ENCODE results near the gene SH3PXD2A.

Gene SH3PXD2A

GRCh38 chr10:103793920-103794883 lies 61.2 kb downstream of the SH3PXD2A start:
- DNase-seq (ENCODE audit: low read depth), result no peak
- in situ Hi-C loops (cut with HindIII; ENCODE audit: low sequenced_read_pairs), result loop anchor here (5.0 kb wide), 2 partner anchors 48 to 52 kb away; no protein-coding TSS in a partner anchor
- TF ChIP-seq CTCF (IDR thresholded peaks at IDR 0.05; ENCODE audit: low read depth, low read length, missing control alignments), result no peak
- H3K4me3 ChIP-seq (ENCODE audit: low read depth, low read length), result no peak overlapping the region

- no peak for DNase-seq (ENCODE audit: low read depth)
- in situ Hi-C loops (cut with HindIII; ENCODE audit: low sequenced_read_pairs), result loop anchor here (5.0 kb wide), 2 partner anchors 49 to 51 kb away; no protein-coding TSS in a partner anchor
- no peak for TF ChIP-seq CTCF (IDR thresholded peaks at IDR 0.05; ENCODE audit: low read depth, low read length, missing control alignments)
Observed at GRCh38 chr10:103793429-103793828, 61.9 kb downstream of the SH3PXD2A start.

GRCh38 chr10:103792547-103792946 lies 62.8 kb downstream of the SH3PXD2A start:
- in situ Hi-C loops (cut with HindIII; ENCODE audit: low sequenced_read_pairs), result loop anchor here (5.0 kb wide), 2 partner anchors 50 kb away; no protein-coding TSS in a partner anchor
- no peak overlapping the region for H3K4me3 ChIP-seq (ENCODE audit: low read depth, low read length)
- no peak for DNase-seq (ENCODE audit: low read depth)
- no peak for TF ChIP-seq CTCF (IDR thresholded peaks at IDR 0.05; ENCODE audit: low read depth, low read length, missing control alignments)

More at GRCh38 chr10:103793429-103793828, 61.9 kb downstream of the SH3PXD2A start:
- no peak overlapping the region for H3K4me3 ChIP-seq (ENCODE audit: low read depth, low read length)

GRCh38 chr10:103791858-103792257 lies 63.5 kb downstream of the SH3PXD2A start:
- no peak for DNase-seq (ENCODE audit: low read depth)
- H3K4me3 ChIP-seq (ENCODE audit: low read depth, low read length), result no peak overlapping the region
- in situ Hi-C loops (cut with HindIII; ENCODE audit: low sequenced_read_pairs), result loop anchor here (5.0 kb wide), 2 partner anchors 50 kb away; no protein-coding TSS in a partner anchor
- no peak for TF ChIP-seq CTCF (IDR thresholded peaks at IDR 0.05; ENCODE audit: low read depth, low read length, missing control alignments)

GRCh38 chr10:103791291-103791690 lies 64.1 kb downstream of the SH3PXD2A start:
- DNase-seq (ENCODE audit: low read depth), result no peak
- in situ Hi-C loops (cut with HindIII; ENCODE audit: low sequenced_read_pairs), result loop anchor here (5.0 kb wide), 2 partner anchors 49 to 51 kb away; no protein-coding TSS in a partner anchor
- no peak for TF ChIP-seq CTCF (IDR thresholded peaks at IDR 0.05; ENCODE audit: low read depth, low read length, missing control alignments)
- no peak overlapping the region for H3K4me3 ChIP-seq (ENCODE audit: low read depth, low read length)

GRCh38 chr10:103790580-103790979 lies 64.8 kb downstream of the SH3PXD2A start:
- TF ChIP-seq CTCF (IDR thresholded peaks at IDR 0.05; ENCODE audit: low read depth, low read length, missing control alignments), result no peak
- in situ Hi-C loops (cut with HindIII; ENCODE audit: low sequenced_read_pairs), result loop anchor here (5.0 kb wide), 2 partner anchors 48 to 52 kb away; no protein-coding TSS in a partner anchor
- DNase-seq (ENCODE audit: low read depth), result no peak
- no peak overlapping the region for H3K4me3 ChIP-seq (ENCODE audit: low read depth, low read length)

All from astrocyte of the cerebellum (primary cell).